NCI-H1694 (cell line): ENCODE results near the gene FBXO10.
A peak's percentile ranks its signal among the peaks of the same experiment; 100 is the strongest.
"Not testable (repeated sequence)": the region's sequence is repeated elsewhere in the genome, so short reads cannot be mapped to it uniquely, and the experiment has no call there.

Experiments
- DNase-seq: peaks from one replicate; lab custom pipeline; 2025; lab: John Stamatoyannopoulos, UW

The FBXO10 gene

DNA sequence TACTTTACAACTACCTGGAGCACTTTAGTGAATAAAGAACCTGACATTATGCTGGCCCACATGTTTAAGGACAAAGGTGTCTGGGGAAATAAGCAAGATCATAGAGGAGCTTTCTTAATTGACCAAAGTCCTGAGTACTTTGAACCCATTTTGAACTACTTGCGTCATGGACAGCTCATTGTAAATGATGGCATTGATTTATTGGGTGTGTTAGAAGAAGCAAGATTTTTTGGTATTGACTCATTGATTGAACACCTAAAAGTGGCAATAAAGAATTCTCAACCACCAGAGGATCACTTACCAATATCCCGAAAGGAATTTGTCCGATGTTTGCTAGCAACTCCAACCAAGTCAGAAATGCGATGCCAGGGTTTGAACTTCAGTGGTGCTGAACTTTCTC, 98.7 kb downstream of the FBXO10 start:
- not testable (repeated sequence) for DNase-seq

DNA sequence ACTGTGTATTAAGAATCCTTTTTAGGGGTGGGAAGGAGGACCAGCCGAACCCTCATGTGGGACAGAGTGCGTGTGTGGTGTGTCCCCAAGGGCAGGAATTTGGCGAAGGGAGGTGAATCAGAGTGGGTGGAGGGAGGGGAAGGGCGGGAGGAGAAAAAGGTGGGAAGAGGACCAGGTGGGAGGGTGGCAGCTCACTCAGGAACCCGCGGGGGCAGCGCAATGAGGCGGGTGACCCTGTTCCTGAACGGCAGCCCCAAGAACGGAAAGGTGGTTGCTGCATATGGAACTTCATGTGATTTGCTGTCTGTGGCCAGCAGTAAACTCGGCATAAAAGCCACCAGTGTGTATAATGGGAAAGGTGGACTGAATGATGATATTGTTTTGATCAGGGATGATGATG, 99.2 kb downstream of the FBXO10 start:
- no peak for DNase-seq

DNA sequence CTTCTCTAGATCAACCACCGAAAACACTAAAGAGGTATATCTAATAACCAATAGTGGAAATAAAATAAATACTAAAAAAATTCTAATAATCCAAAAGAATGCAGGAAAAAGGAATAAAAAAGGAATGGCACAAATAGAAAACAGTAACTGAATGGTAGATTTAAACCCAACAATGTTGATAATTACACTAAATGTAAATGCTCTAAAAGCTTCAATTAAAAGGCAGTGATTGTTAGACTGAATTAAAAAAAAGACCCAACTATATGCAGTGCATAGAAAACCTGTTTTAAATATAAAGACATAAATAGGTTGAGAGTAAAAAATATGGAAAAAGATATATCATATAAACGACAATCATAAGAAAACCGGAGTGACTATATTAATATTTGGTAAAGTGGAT, 101.7 kb downstream of the FBXO10 start:
- DNase-seq, result no peak

DNA sequence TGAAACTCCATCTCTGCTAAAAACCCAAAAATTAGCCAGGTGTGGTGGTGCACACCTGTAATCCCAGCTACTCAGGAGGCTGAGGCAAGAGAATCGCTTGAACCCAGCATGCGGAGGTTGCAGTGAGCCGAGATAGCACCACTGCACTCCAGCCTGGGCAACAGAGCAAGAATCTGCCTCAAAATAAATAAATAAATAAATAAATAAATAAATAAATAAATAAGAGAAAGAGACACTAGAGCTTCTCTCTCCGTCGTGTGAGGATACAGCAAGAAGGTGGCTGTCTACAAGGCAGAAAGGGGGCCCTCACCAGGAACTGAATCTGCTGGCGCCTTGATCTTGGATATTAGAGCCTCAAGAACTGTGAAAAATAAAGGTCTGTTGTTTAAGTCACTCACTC, 102.2 kb downstream of the FBXO10 start:
- not testable (repeated sequence) for DNase-seq

DNA sequence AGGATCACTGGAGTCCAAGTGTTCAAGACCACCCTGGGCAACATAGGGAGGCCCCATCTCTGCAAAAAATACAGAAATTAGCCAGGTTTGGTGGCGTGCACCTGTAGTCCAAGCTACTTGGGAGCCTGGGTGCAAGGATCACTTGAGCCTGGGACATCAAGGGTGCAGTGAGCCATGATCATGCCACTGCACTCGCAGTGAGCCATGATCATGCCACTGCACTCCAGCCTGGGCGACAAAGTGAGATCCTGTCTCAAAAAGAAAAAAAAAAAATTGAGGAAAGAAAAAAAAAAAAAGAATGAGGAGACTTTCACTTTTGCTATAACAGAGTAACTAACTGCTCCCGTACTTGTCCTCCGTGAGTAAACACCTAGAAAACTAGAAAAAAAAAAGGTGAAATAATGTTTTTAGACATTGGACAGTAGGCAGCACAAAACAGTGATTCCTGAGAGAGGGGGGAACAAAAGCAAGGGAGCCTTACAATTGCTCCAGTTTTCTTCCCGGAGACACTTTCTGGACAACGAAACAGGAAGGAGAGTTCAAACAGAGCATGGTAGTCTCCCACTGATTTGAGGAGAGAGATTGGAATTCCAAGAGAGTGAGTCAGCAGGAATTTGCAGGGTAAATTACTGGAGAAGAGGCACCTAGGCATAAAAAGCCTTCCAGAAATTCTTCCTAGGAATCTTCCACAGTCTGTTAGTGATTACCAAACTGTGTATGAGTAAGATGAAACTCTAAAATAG, 104.1 kb downstream of the FBXO10 start:
- no peak for DNase-seq

DNA sequence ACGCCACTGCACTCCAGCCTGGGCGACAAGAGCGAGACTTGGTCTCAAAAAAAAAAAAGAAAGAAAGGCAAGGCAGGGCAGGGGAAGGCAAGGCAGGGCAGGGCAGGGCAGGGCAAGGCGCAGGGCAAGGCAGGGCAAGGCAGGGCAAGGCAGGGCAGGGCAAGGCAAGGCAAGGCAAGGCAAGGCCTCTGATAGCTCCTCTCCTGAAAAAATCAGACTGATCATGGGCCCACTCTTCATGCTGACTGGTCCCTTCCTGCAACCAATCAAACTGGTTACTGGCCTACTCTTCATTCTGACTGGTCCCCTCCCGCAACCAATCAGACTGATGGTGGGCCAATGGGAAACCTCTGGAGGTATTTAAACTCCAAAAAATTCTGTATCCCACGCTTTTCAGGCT, 107.6 kb downstream of the FBXO10 start:
- no peak for DNase-seq

DNA sequence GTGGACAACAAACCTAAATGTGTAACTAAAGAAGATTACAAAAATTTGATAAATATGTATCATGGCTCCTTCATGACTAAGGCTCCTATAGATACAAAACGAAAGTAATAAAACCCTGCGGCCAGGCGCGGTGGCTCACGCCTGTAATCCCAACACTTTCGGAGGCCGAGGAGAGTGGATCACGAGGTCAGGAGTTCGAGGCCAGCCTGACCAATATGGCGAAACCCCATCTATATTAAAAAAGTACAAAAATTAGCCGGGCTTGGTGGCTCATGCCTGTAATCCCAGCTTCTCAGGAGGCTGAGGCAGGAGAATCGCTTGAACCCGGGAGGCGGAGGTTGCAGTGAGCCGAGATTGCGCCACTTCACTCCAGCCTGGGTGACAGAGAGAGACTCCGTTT, 108.7 kb downstream of the FBXO10 start:
- DNase-seq, result not testable (repeated sequence)

DNA sequence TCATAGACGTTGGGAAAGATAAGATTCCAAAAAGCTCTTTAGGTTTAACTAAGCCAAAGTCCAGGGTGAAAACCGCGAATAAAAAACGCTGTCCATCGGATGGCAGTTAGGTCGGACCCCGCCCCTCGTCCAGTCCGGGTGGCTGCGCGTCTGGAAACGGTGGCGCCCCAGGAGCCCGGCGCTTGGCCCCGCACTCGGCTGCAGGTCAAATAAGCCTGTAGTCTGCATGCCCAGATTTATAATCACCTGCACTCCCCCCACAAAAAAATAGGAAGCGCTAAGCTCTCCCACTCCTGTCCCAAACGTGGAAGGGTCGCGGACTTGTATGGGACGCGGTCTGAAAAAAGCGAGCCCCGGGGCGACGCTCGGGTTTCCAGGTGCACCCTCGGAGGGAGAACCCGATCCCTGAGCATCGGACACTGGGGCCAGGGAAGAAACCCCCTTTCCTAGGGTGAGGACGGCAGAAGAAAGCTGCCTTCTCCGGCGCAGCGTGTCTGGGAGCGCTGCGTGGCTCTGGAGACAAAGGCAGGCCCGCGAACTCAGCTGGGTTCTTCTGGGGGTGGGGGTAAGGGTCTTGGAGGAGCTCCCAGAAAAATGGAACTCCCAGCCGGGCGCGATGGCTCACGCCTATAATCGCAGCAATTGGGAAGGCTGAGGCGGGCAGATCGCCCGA, 110.0 kb downstream of the FBXO10 start:
- DNase-seq, result peak; percentile 89

DNA sequence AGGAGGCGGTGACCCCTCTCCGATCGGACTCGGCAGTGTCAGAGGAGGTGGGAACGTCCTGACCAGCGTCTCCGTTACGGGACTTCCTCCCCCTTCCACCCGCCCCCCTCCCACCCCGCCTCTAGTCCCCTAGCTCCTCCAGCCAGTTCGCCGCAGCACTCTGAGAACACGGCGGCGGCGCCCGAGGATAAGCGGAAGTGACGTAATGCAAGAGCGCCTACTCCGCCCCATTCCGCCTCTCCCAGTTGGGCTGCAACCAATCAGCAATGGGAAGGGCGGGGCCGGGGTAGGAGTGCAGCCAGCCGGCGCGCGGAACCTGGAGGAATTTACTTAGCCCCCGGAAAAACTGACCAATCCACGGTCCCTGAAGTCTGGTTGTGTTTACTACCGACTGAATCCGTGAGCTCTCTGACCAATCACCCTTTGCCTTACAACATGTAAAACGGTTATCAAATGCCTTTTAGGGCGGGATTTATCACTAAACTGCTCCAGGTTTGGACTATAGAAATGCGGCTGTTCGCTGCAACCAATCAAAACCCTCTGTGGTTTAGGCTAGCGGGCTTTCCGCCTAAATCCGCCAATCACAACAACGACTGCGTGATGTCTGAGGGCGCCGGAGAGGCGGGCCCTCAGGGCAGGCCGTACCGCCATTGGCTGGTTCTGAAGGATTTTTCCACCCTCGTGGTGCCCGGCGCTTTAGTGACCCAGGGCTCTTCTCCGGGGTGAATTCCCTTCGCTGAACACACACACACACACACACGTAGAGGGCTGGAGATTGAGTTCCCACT, 110.7 kb downstream of the FBXO10 start, which contains the start of gene ZBTB5:
ZBTB5 (minus strand) TSS at position 202 of the 788 bp plus-strand sequence. CDS start 22,899 bp downstream, outside the sequence.
- DNase-seq, result peak; percentile 99

DNA sequence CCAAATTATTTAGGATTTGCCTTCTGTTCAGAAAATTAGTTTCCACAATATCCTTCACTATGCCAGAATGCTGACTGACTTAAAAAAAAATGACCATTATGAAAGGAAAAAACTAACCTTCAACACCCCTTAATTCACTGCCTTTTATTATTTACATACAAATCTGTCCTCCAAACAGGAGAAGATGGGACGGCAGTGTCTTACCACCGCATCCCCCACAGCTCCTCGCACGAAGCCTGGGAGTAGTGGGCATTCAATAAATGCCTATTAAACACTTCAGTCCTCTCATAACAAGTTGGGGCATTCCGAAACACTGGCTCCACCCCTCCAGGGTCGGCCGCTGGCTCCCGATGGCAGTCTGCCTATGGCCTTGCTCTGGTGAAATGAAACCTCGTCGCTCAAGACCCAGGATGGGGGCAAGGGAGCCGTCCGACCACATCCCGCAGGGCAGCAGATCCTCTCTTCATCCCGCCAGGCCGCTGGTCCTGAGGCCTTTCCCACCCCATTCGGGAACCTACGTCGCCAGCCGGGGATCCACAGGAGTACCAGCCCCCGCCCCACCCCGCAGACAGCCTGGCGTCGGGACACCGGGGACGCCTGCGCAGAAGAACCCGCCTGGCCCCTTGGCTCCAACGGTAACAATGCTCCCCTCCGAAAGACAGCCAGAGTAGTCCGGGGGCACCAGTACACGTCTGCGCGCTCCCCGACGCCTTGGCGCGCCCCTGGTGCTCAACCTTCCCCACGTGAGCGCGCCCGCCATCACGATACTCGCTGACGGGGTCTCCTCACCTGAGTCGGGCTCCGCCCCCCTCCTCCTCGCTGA, 111.5 kb downstream of the FBXO10 start:
- DNase-seq, result peak; percentile 92

DNA sequence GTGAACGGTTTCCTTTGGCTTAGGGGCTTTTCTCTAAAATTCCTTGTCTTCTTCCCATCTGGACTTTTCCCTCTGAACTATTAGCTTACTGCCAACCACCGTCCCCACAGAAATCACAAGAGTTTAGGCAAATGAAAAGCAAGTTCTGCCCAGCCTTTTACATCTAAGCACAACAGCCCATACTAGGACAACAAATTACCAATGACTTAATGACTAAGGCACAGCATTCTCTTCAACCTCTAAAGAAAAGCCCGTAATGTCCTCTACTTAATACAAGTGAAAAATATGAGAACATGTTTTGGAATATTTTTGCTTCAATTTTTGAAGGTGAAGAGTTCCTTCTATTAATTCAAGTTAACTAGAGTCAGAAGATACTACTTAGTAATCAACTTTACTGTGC, 112.2 kb downstream of the FBXO10 start:
- DNase-seq, result no peak
